Measurements from ENCODE around the gene BPIFB2.

The BPIFB2 gene

GRCh38 chr20:33022694-33023438 lies 15.4 kb downstream of the BPIFB2 start:
- TF ChIP-seq CTCF (conservative IDR thresholded peaks at IDR 0.05; ENCODE audit: low read length): no peak
- H3K4me3 ChIP-seq (ENCODE audit: low read length): no peak overlapping the region
- DNase-seq (ENCODE audit: low read depth): no peak

GRCh38 chr20:33023439-33024242 lies 16.1 kb downstream of the BPIFB2 start:
- H3K4me3 ChIP-seq (ENCODE audit: low read length): no peak overlapping the region
- DNase-seq (ENCODE audit: low read depth): no peak
- no peak for TF ChIP-seq CTCF (conservative IDR thresholded peaks at IDR 0.05; ENCODE audit: low read length)

GRCh38 chr20:33024243-33024560 lies 16.7 kb downstream of the BPIFB2 start:
- no peak overlapping the region for H3K4me3 ChIP-seq (ENCODE audit: low read length)
- DNase-seq (ENCODE audit: low read depth): no peak
- no peak for TF ChIP-seq CTCF (conservative IDR thresholded peaks at IDR 0.05; ENCODE audit: low read length)

GRCh38 chr20:33024609-33025317 lies 17.3 kb downstream of the BPIFB2 start:
- no peak for DNase-seq (ENCODE audit: low read depth)
- H3K4me3 ChIP-seq (ENCODE audit: low read length): no peak overlapping the region
- TF ChIP-seq CTCF (conservative IDR thresholded peaks at IDR 0.05; ENCODE audit: low read length): no peak

- no peak for DNase-seq (ENCODE audit: low read depth)
- H3K4me3 ChIP-seq (ENCODE audit: low read length): no peak overlapping the region
- TF ChIP-seq CTCF (conservative IDR thresholded peaks at IDR 0.05; ENCODE audit: low read length): no peak
Measured at GRCh38 chr20:33025318-33025876, 17.9 kb downstream of the BPIFB2 start.

- H3K4me3 ChIP-seq (ENCODE audit: low read length): no peak overlapping the region
- no peak for DNase-seq (ENCODE audit: low read depth)
- no peak for TF ChIP-seq CTCF (conservative IDR thresholded peaks at IDR 0.05; ENCODE audit: low read length)
Measured at GRCh38 chr20:33026072-33026778, 18.7 kb downstream of the BPIFB2 start.

Data from AG10803 (cell line).